Ammon's horn (tissue), 1 donor: ENCODE results near the gene LYZL1.
"Not testable (repeated sequence)": the region's sequence is repeated elsewhere in the genome, so short reads cannot be mapped to it uniquely, and the experiment has no call there.

Experiments used
- DNase-seq: peaks from one replicate; pipeline ENCODE4 v3.0.0-alpha.2; 2016; ENCODE audit warnings: low spot score

The LYZL1 gene

GRCh38 chr10:29332061-29332760 lies 43.3 kb downstream of the LYZL1 start:
- no peak for DNase-seq

DNA sequence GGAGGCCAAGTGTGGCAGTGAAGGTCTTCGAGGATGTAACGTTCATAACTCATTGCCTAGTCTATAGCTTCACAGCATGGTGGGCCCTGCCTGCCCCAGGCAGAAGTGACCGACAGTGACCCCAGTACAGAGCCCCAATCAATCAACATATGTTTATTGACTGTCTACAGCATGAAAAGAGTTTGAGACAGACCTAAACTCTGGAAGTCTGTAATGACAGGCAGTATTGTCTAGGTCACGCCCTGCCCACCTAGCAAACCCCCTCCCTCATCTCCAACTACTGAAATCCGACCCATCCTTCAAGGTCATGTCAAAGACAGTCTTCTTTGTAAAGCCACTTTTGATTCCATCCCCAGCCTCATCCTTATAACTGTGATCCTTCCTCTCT lies 43.9 kb downstream of the LYZL1 start:
- no peak for DNase-seq

- DNase-seq = not testable (repeated sequence)
Measured at GRCh38 chr10:29337526-29337925, 48.7 kb downstream of the LYZL1 start.

DNA sequence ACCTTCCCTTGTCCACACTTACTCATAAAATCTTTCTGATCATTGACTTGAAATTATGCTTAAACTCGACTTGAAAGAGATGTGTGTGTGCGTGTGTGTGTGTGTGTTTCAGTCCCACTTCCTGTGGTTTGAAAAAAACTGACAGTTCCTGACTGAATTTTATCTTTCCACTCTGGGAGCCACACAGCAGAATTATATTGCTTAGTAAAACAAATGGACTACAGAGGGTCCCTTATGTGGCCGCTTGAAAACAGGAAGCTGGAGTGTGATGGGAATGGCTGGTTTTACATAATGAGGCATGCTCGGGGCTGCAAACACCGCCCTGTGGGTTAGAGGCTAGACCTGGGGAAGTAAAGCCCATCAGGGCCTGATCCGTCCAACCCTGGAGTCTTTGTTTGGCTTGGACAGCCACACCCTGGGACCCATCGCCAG lies 54.8 kb downstream of the LYZL1 start:
- DNase-seq = no peak

DNA sequence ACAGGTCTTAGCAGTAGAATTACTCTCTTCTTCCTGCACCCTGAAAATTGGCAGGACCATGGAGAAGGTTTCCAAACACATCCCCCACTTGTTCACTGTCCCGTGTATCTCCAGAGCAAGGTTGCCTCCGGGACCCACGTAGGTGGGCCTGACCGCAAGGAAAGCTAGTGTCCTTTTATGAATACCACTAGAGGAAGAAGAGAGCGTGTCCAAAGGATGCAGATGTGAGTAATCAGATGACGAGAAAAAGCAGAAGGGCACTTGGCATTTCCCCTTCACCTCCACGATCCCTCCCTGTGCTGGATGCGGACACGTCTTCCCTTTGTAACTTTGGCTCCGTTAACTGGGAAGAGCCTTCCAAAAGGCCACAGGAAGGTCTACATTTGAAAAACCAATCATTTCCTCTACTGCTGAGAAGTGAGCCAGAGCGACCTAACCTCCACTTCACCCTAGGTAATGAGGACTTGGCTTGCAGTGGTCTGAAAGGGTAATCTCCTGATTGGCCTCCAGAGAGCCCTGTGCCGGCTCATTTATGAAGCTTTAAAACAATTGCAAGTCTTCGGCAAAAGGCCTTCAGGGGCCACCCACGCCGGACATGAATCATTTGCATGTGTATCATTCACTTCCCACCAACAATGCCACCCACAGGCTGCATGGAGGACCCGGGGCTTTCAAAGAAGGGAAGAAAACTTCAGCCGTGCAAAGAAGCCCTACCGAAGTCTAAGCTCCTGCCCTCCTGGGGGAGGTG lies 55.4 kb downstream of the LYZL1 start:
- DNase-seq = no peak

GRCh38 chr10:29345144-29345909 lies 56.5 kb downstream of the LYZL1 start:
- no peak for DNase-seq

DNA sequence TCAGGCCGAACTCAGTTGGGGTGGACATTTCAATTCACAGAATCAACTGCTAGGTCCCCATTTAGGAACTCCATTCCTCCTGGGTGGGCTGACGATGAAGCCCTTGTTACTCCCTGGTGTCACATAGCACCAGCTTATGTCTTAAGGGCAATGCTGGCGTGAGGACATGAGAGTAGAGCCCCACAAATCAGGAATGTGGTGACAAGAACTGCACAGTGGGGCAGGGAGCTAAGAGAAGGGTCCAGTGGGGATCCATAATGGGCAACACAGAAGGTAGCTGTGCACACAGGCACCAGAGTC lies 57.0 kb downstream of the LYZL1 start:
- DNase-seq = no peak

DNA sequence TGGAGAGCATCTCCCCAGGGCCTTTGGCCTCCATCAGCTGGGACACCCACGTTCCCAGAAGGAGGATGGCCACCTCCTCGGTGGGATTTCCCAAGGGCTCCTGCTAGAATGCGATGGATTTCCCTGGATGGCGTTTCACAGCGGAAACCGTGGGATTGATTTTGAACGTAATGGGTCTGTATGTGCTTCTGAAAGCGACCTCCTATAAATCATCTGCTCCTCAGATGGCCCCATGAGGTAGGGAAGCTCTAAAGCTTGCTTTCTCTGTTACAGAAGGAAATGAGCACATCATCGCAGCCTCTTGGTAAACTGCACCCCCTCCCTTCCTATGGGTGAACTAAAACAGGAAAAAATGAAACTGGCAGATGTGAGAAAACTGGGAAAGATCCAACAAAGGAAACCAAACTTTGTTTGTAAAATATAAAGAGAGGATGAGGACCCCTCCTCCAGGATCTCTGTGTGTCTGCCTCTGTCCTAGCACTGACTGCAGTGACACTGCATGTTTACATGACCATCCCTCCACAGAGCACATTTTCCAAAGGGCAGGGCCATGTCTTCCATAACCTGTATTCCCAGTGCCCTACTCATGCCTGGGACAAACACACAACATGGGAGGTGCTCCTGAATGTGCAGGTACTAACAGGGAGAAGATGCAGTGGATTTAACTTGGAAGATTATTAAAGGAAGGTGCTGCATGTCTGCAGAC lies 57.6 kb downstream of the LYZL1 start:
- no peak for DNase-seq

DNA sequence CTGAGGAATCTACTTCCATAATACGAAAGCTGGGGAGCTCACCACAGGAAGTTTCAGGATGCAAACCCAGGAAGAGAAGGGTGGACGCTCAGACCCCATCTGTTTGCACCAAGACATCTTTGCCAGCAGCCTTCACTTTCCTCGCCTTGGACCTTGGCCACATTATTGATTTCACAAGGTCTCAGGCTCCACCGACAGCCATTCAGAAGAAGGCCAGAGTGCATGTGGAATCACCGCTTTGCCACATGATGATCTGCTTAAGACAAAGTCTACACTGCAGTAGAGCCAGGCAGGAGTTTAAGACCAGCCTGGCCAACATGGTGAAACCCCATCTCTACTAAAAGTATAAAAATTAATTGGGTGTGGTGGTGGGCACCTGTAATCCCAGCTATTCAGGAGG lies 60.0 kb downstream of the LYZL1 start:
- DNase-seq = no peak

DNA sequence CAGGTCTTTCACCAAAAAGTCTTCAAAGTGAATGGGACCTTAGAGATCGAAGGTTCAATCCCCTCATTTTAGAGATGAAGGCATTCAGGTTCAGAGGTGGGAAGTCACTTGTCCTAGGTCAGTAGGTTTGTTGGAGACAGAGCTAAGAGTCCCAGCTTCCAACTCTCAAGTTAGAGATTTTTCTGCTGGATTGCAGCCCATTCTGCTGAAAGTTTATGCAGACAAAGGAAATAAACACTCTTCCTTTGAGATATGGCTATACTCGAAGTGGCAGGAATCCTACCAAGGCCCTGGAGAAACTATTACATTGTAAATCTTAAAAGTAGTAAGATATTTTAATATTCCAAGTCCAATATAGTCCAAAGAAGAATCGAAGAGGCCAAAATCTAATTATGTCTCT lies 64.4 kb downstream of the LYZL1 start:
- DNase-seq = no peak

DNA sequence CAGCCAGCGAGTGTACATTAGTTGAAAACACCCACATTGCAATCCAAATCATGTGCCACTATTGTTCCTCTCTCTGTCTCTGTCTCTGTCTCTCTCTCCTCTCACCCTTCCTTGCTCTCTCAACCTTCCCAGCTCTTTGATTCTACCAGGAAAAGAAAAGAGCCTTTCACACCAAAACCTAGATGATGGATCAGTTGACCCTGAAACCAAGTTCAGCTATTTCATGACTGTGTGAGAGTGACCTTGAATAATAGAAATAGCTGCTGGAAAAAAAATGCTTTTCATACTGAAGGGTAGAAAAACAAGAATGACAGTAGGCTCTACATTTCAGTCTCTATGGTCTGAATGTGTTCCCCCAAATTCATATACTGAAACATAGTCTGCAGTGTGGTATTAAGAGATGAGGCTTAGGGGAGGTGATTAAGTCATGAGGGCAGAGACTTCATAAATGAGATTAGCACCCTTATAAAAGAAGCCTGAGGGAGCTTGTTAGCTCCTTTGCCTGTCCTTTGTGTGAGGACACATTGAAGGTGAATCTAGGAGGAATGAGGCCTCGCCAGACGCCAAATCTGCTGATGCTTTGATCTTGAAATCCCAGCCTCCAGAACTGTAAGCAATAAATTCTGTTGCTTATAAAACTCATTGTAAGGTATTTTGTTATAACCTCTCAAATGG lies 65.2 kb downstream of the LYZL1 start:
- DNase-seq = no peak

DNA sequence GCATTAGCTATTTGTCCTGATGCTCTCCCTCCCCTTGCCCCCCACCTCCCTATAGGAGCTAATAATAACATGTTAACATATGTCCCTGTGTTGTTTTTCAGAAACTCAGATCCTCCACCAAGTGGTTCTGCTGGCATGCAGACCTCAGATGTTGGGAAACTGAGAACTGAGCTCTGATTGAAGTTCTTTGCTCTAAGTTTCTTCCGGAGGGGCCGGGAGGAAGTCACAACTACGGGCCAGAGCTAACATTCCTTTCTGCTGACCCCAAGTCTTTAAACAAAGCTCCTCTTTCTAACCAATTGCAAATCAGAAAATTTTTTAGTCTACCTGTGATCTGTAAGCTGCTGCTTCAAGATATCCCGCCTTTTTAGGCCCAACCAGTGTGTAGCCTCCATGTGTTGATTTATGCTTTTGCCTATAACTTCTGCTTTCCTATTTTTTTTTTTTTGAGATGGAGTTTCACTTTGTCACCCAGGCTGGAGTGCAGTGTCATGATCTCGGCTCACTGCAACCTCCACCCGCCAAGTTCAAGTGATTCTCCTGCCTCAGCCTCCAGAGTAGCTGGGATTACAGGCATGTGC lies 66.6 kb downstream of the LYZL1 start:
- DNase-seq = no peak

GRCh38 chr10:29356931-29357330 lies 68.1 kb downstream of the LYZL1 start:
- no peak for DNase-seq

GRCh38 chr10:29358010-29358616 lies 69.2 kb downstream of the LYZL1 start:
- no peak for DNase-seq

- DNase-seq = not testable (repeated sequence)
Measured at GRCh38 chr10:29360215-29360853, 71.5 kb downstream of the LYZL1 start.
